MM.1S (cell line): ENCODE results near the gene ITGA3.

ENCODE experiments used
- DNase-seq: peaks from one replicate; pipeline ENCODE4 v3.0.0-alpha.2; 2015
- H2AFZ ChIP-seq: fragments of 300-600 bp; sonication (generic); 2 replicates; pipeline ENCODE4 v1.6.0; 2016; ENCODE audit warnings: antibody characterized with exemption, low read length
- H3F3A ChIP-seq: fragments of 300-600 bp; sonication (generic); 2 replicates; pipeline ENCODE4 v1.6.1; 2016; ENCODE audit warnings: mild to moderate bottlenecking, antibody characterized with exemption, low read length, moderate library complexity, mixed read lengths; ENCODE audit not compliant: insufficient read depth
- H3K27ac ChIP-seq: fragments of 300-600 bp; sonication (generic); 2 replicates; pipeline ENCODE4 v1.5.1; 2016; ENCODE audit warnings: mild to moderate bottlenecking, low read length
- H3K27me3 ChIP-seq: fragments of 300-600 bp; sonication (generic); replicated peaks from 2 replicates; pipeline ENCODE4 v1.6.0; 2016; ENCODE audit warnings: low read length; ENCODE audit not compliant: insufficient read depth
- H3K36me3 ChIP-seq: fragments of 300-600 bp; sonication (generic); replicated peaks from 2 replicates; pipeline ENCODE4 v1.6.1; 2016; ENCODE audit warnings: mild to moderate bottlenecking, low read length, mixed read lengths; ENCODE audit not compliant: insufficient read depth
- H3K4me1 ChIP-seq: fragments of 300-600 bp; sonication (generic); 2 replicates; pipeline ENCODE4 v1.6.1; 2016; ENCODE audit warnings: low read length, mixed read lengths
- H3K4me2 ChIP-seq: fragments of 300-600 bp; sonication (generic); 2 replicates; pipeline ENCODE4 v1.6.0; 2016; ENCODE audit warnings: low read depth, low read length
- H3K4me3 ChIP-seq: fragments of 300-600 bp; sonication (generic); 2 replicates; pipeline ENCODE4 v1.5.1; 2016; ENCODE audit warnings: low read length, mixed read lengths
- H3K79me2 ChIP-seq: fragments of 300-600 bp; sonication (generic); 2 replicates; pipeline ENCODE4 v1.6.1; 2016; ENCODE audit warnings: mixed run types, low read length, mixed read lengths
- H3K9ac ChIP-seq: fragments of 300-600 bp; sonication (generic); 2 replicates; pipeline ENCODE4 v1.6.1; 2016; ENCODE audit warnings: low read length, mixed read lengths
- H3K9me2 ChIP-seq: fragments of 300-600 bp; sonication (generic); replicated peaks from 2 replicates; pipeline ENCODE4 v1.6.1; 2016; ENCODE audit warnings: mild to moderate bottlenecking, low read length, mixed read lengths; ENCODE audit not compliant: insufficient read depth
- H3K9me3 ChIP-seq: fragments of 300-600 bp; sonication (generic); replicated peaks from 2 replicates; pipeline ENCODE4 v1.6.1; 2016; ENCODE audit warnings: mild to moderate bottlenecking, low read length, mixed read lengths; ENCODE audit not compliant: insufficient read depth
- H4K20me1 ChIP-seq: fragments of 300-600 bp; sonication (generic); 2 replicates; pipeline ENCODE4 v1.6.1; 2016; ENCODE audit warnings: mild to moderate bottlenecking, low read length, moderate library complexity, mixed read lengths; ENCODE audit not compliant: insufficient read depth
- EZH2 ChIP-seq: fragments of 300-600 bp; sonication (generic); optimal IDR thresholded peaks from 2 replicates; pipeline ENCODE3; 2017; ENCODE audit warnings: low read depth, mild to moderate bottlenecking, antibody characterized with exemption, low read length, mixed read lengths
- EZH2phosphoT487 ChIP-seq: fragments of 300-600 bp; sonication (generic); IDR thresholded peaks from 2 replicates; pipeline ENCODE4 v1.6.1; 2018; ENCODE audit warnings: antibody characterized with exemption, low read length
- TF ChIP-seq, protein P1 (sequence below): fragments of 300-600 bp; sonication (generic); IDR thresholded peaks from 2 replicates; pipeline ENCODE4 v1.5.1; 2016; ENCODE audit warnings: antibody characterized with exemption, low read length, mixed read lengths

ITGA3 gene

DNA sequence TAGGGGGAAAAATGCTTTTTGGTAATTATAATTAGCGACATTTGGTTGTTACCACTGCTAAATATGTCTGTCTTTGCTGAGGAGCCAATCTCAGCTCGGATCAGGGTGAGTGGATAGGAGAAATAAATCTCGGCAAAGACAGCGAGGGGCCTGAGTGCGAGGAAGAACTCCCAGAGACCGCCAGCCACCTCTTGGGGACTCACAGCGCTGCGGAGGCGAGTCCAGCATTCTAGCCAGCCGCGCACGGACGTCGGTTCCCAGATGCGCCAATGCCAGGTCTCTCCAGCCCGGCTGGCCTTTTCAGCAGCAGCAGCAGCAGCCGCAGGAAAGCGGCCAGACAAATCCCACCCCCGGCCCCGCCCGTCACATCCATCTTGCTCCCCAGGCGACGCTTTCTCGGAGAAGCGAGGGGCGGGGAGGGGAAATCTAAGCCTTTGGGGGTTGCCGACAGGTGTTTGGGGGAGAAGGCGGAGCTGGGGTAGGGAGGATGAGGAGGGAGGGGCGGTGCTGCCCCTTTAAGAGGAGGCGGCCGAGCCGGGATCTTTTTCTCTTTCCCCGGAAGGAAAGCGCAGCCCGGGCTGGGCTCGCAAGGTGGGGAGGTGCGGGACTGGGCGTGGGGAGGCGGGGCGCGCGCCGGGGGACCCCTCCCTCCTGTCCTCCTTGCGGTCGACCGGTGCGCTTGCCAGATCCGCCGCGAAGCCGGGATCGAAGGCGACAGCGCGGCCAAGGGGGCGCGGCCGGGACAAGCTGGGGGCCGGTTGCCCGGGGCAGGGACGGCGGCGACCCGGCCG lies at the start of gene ITGA3:
TSS of gene ITGA3 (plus strand) at position 685 of the 791 bp plus-strand sequence. CDS start 330 bp downstream, outside the sequence.
- Histone ChIP-seq H3K4me1 (peaks cover 29% of the 10 kb centered on the region), H3K79me2 (peaks cover 23% of the 10 kb centered on the region; the same call in 1 of the 2 replicates), H3K36me3 (no peaks in the 10 kb centered on the region), H3K27ac (peak within 1 kb of the TSS; percentile 84), H3K4me3 (peak within 1 kb of the TSS; percentile 57), H3K27me3 (no peaks in the 10 kb centered on the region), H2AFZ (peak within 1 kb of the TSS; percentile 87), H4K20me1 (no peaks in the 10 kb centered on the region), H3K9me2 (no peaks in the 10 kb centered on the region), H3F3A (peaks cover 18% of the 10 kb centered on the region), H3K4me2 (peak within 1 kb of the TSS; percentile 93), H3K9ac (peak within 1 kb of the TSS; percentile 63), H3K9me3 (no peaks in the 10 kb centered on the region)
- peak; percentile 86 for DNase-seq
- TF ChIP-seq EZH2 (no peak), EZH2phosphoT487 (no peak)
- TF ChIP-seq, protein P1, sequence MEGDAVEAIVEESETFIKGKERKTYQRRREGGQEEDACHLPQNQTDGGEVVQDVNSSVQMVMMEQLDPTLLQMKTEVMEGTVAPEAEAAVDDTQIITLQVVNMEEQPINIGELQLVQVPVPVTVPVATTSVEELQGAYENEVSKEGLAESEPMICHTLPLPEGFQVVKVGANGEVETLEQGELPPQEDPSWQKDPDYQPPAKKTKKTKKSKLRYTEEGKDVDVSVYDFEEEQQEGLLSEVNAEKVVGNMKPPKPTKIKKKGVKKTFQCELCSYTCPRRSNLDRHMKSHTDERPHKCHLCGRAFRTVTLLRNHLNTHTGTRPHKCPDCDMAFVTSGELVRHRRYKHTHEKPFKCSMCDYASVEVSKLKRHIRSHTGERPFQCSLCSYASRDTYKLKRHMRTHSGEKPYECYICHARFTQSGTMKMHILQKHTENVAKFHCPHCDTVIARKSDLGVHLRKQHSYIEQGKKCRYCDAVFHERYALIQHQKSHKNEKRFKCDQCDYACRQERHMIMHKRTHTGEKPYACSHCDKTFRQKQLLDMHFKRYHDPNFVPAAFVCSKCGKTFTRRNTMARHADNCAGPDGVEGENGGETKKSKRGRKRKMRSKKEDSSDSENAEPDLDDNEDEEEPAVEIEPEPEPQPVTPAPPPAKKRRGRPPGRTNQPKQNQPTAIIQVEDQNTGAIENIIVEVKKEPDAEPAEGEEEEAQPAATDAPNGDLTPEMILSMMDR = no peak

DNA sequence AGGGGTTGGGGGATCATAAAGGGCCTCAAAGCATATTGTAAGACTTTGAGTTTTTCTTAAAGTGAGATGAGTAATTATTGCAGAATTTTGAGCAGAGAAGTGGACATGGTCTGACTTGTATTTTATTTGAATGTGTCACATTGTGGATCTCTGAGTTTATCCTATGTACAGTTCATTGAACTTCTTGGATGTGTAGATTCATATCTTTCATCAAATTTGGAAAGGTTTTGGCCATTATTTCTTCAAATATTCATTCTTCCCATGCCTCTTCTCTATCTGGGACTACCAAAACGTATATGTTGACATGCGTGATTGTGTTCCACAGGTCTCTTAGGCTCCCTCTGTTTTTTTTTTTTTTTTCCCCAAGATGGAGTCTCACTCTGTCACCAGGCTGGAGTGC lies 46.6 kb upstream of the ITGA3 start:
- H4K20me1 ChIP-seq = no peaks in the 10 kb centered on the region
- no peak overlapping the region for H3K9ac ChIP-seq
- TF ChIP-seq, protein P1 = no peak
- TF ChIP-seq EZH2phosphoT487 (no peak), EZH2 (no peak)
- H3K4me3 ChIP-seq = no peak overlapping the region
- H3K79me2 ChIP-seq = no peaks in the 10 kb centered on the region
- H3K4me2 ChIP-seq = no peak overlapping the region
- H3K9me3 ChIP-seq = no peaks in the 10 kb centered on the region
- no peak overlapping the region for H3K27ac ChIP-seq
- DNase-seq = no peak
- H3K27me3 ChIP-seq = peaks cover 12% of the 10 kb centered on the region; the same call in 1 of the 2 replicates
- H3K36me3 ChIP-seq = no peaks in the 10 kb centered on the region
- H3K9me2 ChIP-seq = no peaks in the 10 kb centered on the region
- no peaks in the 10 kb centered on the region for H3F3A ChIP-seq
- no peaks in the 10 kb centered on the region for H3K4me1 ChIP-seq
- no peak overlapping the region for H2AFZ ChIP-seq

DNA sequence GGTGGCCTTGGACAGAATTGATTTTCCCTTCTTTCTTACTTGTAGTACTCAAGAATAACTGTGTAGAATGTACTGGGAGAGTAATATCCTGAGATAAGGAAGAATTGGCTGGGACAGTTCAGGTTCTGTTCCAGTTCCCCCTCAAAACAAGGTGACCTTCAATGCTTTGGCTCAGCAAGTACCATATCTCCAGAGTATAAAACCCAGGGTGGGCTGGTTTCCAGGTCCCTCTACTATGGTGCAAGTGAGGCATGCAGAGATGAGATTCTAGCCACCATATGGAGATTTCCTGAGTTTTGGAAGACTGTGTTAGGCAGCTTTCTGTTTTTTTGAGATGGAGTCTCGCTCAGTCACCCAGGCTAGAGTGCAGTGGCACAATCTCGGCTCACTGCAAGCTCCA lies 42.8 kb upstream of the ITGA3 start:
- no peaks in the 10 kb centered on the region for H3K9me2 ChIP-seq
- no peaks in the 10 kb centered on the region for H3K9me3 ChIP-seq
- H3K27me3 ChIP-seq = peaks cover 12% of the 10 kb centered on the region; the same call in 1 of the 2 replicates
- no peak for DNase-seq
- TF ChIP-seq, protein P1 = no peak
- no peak for TF ChIP-seq EZH2
- TF ChIP-seq EZH2phosphoT487 = no peak
- H3K9ac ChIP-seq = no peak overlapping the region
- H4K20me1 ChIP-seq = no peaks in the 10 kb centered on the region
- H3K4me2 ChIP-seq = no peak overlapping the region
- no peaks in the 10 kb centered on the region for H3K4me1 ChIP-seq
- H3K27ac ChIP-seq = no peak overlapping the region
- no peaks in the 10 kb centered on the region for H3K79me2 ChIP-seq
- no peaks in the 10 kb centered on the region for H3K36me3 ChIP-seq
- H3K4me3 ChIP-seq = no peak overlapping the region
- no peaks in the 10 kb centered on the region for H3F3A ChIP-seq
- H2AFZ ChIP-seq = no peak overlapping the region
